GM12878 (cell line): Measurements from ENCODE around the gene MYO18B. TPM values are rescaled to one million over a fixed set of nuclear protein-coding genes. Genes with fewer than 3 reads are reported as not detected.

Experiments
- ATAC-seq: fragments of 200-7000 bp; cut with Tn5 transposase; 3 replicates; pipeline ENCODE4 v1.9.1; 2020; ENCODE audit warnings: mild to moderate bottlenecking, moderate library complexity
- BruUV-seq: library from RNA; stranded (reverse); fragments of 400-500 nt; replicated peaks from 2 replicates; lab custom pipeline; 2021; lab: Mats Ljungman, UMichigan
- CTCF ChIA-PET: fragments of 300-600 bp; sonication (Branson Sonifier 250); formaldehyde crosslinking; extraction: SDS; loops from one replicate; lab custom pipeline; 2021; ENCODE audit warnings: inconsistent platforms; lab: Yijun Ruan, JAX
- POLR2A ChIA-PET: fragments of 350-600 bp; formaldehyde crosslinking; extraction: SDS; loops from one replicate; lab custom pipeline; 2021; ENCODE audit warnings: inconsistent platforms; lab: Charles Lee
- RAD21 ChIA-PET: fragments of 300-600 bp; sonication (Branson Sonifier 250); formaldehyde crosslinking; loops from one replicate; lab custom pipeline; 2023; ENCODE audit warnings: antibody characterized with exemption; ENCODE audit not compliant: unreplicated experiment; lab: Charles Lee
- SMC1A ChIA-PET: fragments of 300-600 bp; sonication (Branson Sonifier 250); formaldehyde crosslinking; loops from one replicate; lab custom pipeline; 2023; ENCODE audit not compliant: unreplicated experiment, uncharacterized antibody; lab: Charles Lee
- DNase-seq: peaks from one replicate; pipeline ENCODE4 v3.0.0-alpha.2; 2011; ENCODE audit warnings: low read depth, low spot score
- FAIRE-seq: peaks from 3 replicates; lab custom pipeline; 2011; peaks lifted over from hg19 to GRCh38; lab: Jason Lieb, UNC
- H2AFZ ChIP-seq: 2 replicates; pipeline ENCODE4 v1.6.0; 2011; ENCODE audit warnings: low read depth, low read length, control low read depth; ENCODE audit not compliant: control insufficient read depth
- H3K27ac ChIP-seq: 2 replicates; pipeline ENCODE4 v1.5.1; 2011; ENCODE audit warnings: control low read depth; ENCODE audit not compliant: control insufficient read depth, insufficient read depth
- H3K27me3 ChIP-seq, 2 experiments: replicated peaks in 1 of 2; 2 replicates each; pipeline versions ENCODE4 v1.6.0 to v1.6.1; 2011; ENCODE audit warnings: low read length in 1 of 2; ENCODE audit not compliant: control insufficient read depth in 2 of 2, insufficient read depth in 2 of 2
- H3K36me3 ChIP-seq, 2 experiments: 2 replicates each; pipeline ENCODE4 v1.5.1; 2011; ENCODE audit warnings: low read length in 1 of 2; ENCODE audit not compliant: control insufficient read depth in 2 of 2, insufficient read depth in 2 of 2
- H3K4me1 ChIP-seq: 2 replicates; pipeline ENCODE4 v1.6.1; 2011; ENCODE audit warnings: mild to moderate bottlenecking, low read length, moderate library complexity, mixed read lengths; ENCODE audit not compliant: control insufficient read depth, insufficient read depth
- H3K4me2 ChIP-seq: 2 replicates; pipeline ENCODE4 v1.6.0; 2011; ENCODE audit warnings: control low read depth; ENCODE audit not compliant: control insufficient read depth, insufficient read depth
- H3K4me3 ChIP-seq: fragments of 200-600 bp; sonication (generic); 2 replicates; pipeline ENCODE4 v1.5.1; 2016
- H3K79me2 ChIP-seq: 2 replicates; pipeline ENCODE4 v1.6.0; 2011; ENCODE audit warnings: low read length; ENCODE audit not compliant: control insufficient read depth, insufficient read depth
- H3K9ac ChIP-seq: 2 replicates; pipeline ENCODE4 v1.8.0; 2011; ENCODE audit warnings: low read length, control low read depth, mixed read lengths; ENCODE audit not compliant: control insufficient read depth, insufficient read depth
- H3K9me3 ChIP-seq: replicated peaks from 3 replicates; pipeline ENCODE4 v1.5.1; 2011; ENCODE audit warnings: mild to moderate bottlenecking, low read length; ENCODE audit not compliant: control insufficient read depth, insufficient read depth
- H4K20me1 ChIP-seq: 2 replicates; pipeline ENCODE4 v1.6.0; 2011; ENCODE audit not compliant: control insufficient read depth, insufficient read depth
- ATF7 ChIP-seq: fragments of 450-650 bp; IDR thresholded peaks from 2 replicates; pipeline ENCODE4 v1.6.1; 2016; ENCODE audit warnings: low read depth, mild to moderate bottlenecking
- CBX5 ChIP-seq: sonication (generic); IDR thresholded peaks from 2 replicates; pipeline ENCODE4 v1.6.1; 2016; ENCODE audit warnings: low read depth, moderate library complexity, mild to moderate bottlenecking, inconsistent platforms
- CHD1 ChIP-seq: IDR thresholded peaks from 2 replicates; pipeline ENCODE4 v1.6.1; 2012; ENCODE audit warnings: low read depth, low read length, improper control_type of control experiment
- CUX1 ChIP-seq: IDR thresholded peaks from 2 replicates; pipeline ENCODE4 v1.6.1; 2012; ENCODE audit warnings: improper control_type of control experiment, low read depth, low read length; ENCODE audit not compliant: insufficient replicate concordance
- EED ChIP-seq: sonication (generic); IDR thresholded peaks from 2 replicates; pipeline ENCODE4 v1.6.1; 2016; ENCODE audit warnings: antibody characterized with exemption, low read depth
- GABPA ChIP-seq: IDR thresholded peaks from 2 replicates; pipeline ENCODE4 v1.6.1; 2014; ENCODE audit warnings: antibody characterized with exemption, low read depth, mild to moderate bottlenecking, inconsistent platforms
- MXI1 ChIP-seq: fragments of 150-350 bp; IDR thresholded peaks from 2 replicates; pipeline ENCODE4 v1.6.1; 2011; ENCODE audit warnings: low read depth, mild to moderate bottlenecking, inconsistent platforms, low read length, improper control_type of control experiment
- NRF1 ChIP-seq: conservative IDR thresholded peaks from 2 replicates; pipeline ENCODE4 v1.6.1; 2011; ENCODE audit warnings: mild to moderate bottlenecking, low read depth, low read length, improper control_type of control experiment
- PAX5 ChIP-seq: IDR thresholded peaks from 2 replicates; pipeline ENCODE4 v1.6.1; 2011; ENCODE audit warnings: low read depth, low read length, borderline replicate concordance
- SPI1 ChIP-seq: IDR thresholded peaks from 2 replicates; pipeline ENCODE4 v1.6.1; 2011; ENCODE audit warnings: low read depth, mild to moderate bottlenecking, low read length, moderate library complexity, borderline replicate concordance; ENCODE audit not compliant: insufficient read depth
- WGBS: methylation state at CpG from one replicate; pipeline ENCODE4 v1.1.6; 2016; ENCODE audit warnings: low lambda C conversion rate; ENCODE audit not compliant: insufficient replicate concordance, insufficient coverage; ENCODE audit errors: missing lambda C conversion rate; 5-methylcytosine and 5-hydroxymethylcytosine counted together
- in situ Hi-C: fragments of 300-500 bp; cut with MboI; formaldehyde crosslinking; loops from 9 replicates; pipeline ENCODE4 v1.14.3; 2018; ENCODE audit warnings: mixed read lengths
- intact Hi-C: fragments of 100-400 bp; cut with micrococcal nuclease; formaldehyde crosslinking; loops from one replicate; pipeline ENCODE4 v1.14.2; 2022; ENCODE audit not compliant: unreplicated experiment
- polyA plus RNA-seq, 11 experiments: library from polyadenylated mRNA; depleted of rRNA in 4 of 11; unstranded in 6 of 11; stranded (reverse) in 5 of 11; fragments of >200 nt; fragmentation: Nextera tagmentation in 4 of 11; fragmentation: Illumina TruSeq in 1 of 11; extraction: Ambion mirVana in 4 of 11; extraction: Trizol in 1 of 11; gene quantifications; 1 replicate in 1 of 11; 2 replicates in 10 of 11; pipeline versions ENCODE4 v1.2.1 to v1.2.3, GENCODE V29; 2011 to 2016; ENCODE audit warnings: inconsistent platforms in 2 of 11, missing spikeins in 2 of 11, low read depth in 1 of 11
- total RNA-seq, 4 experiments: library from RNA; depleted of rRNA in 3 of 4; stranded (reverse); fragments of >200 nt in 3 of 4; fragmentation: Illumina TruSeq in 1 of 4; extraction: Trizol in 1 of 4; gene quantifications; 2 replicates each; pipeline versions ENCODE4 v1.2.1 to v1.2.3, GENCODE V29; 2013 to 2021

MYO18B gene
- total and polyA plus RNA-seq, 10 of the 15 experiments (the other 5 are each of a cell fraction or from before 2014, with no cell fraction given), result 0.05 to 2.1 (median 0.51) TPM; not detected in 1

GRCh38 chr22:25970374-25970911 lies 228.5 kb downstream of the MYO18B start:
- WGBS, result 49% methylated on average over 6 of the region's 6 CpGs
- no peak overlapping the region; the same call in 1 of the 2 replicates for H2AFZ ChIP-seq
- no peaks in the 10 kb centered on the region for H3K79me2 ChIP-seq
- no peak overlapping the region for H3K27ac ChIP-seq
- no peaks in the 10 kb centered on the region for H3K27me3 ChIP-seq
- H3K4me2 ChIP-seq, result no peak overlapping the region
- in situ Hi-C loops (no loop called here), intact Hi-C loops (no loop called here)
- TF ChIP-seq ATF7 (0 out of 2 replicates have a peak, but pooled peaks have one; percentile 10), CHD1 (no peak)
- POLR2A ChIA-PET, result no interaction called here
- RAD21 ChIA-PET, result interaction anchor here (1.2 kb wide), 1 partner anchor 22 kb away, joined by 3 read pairs; no protein-coding TSS in a partner anchor
- H3K9me3 ChIP-seq, result no peaks in the 10 kb centered on the region; the same call in 2 of the 3 replicates
- BruUV-seq, result no TSS peak
- no peaks in the 10 kb centered on the region for H3K36me3 ChIP-seq
- H3K4me3 ChIP-seq, result no peak overlapping the region
- no peaks in the 10 kb centered on the region for H4K20me1 ChIP-seq
- H3K9ac ChIP-seq, result no peak overlapping the region
- no peak for ATAC-seq
- CTCF ChIA-PET, result no interaction called here
- peaks cover 14% of the 10 kb centered on the region for H3K4me1 ChIP-seq
- SMC1A ChIA-PET, result interaction anchor here (0.8 to 1.6 kb wide), 4 partner anchors 9 to 157 kb away, joined by 3 to 5 read pairs (median 4); no protein-coding TSS in a partner anchor
- FAIRE-seq, result no peak
- no peak for DNase-seq

GRCh38 chr22:25970999-25971811 lies 229.2 kb downstream of the MYO18B start:
- H3K79me2 ChIP-seq, result no peaks in the 10 kb centered on the region
- no peak overlapping the region for H3K27ac ChIP-seq
- H3K9ac ChIP-seq, result no peak overlapping the region
- ChIA-PET CTCF (no interaction called here), RAD21 (interaction anchor here (1.2 kb wide), 2 partner anchors 13 to 23 kb away, joined by 3 read pairs; no protein-coding TSS in a partner anchor), SMC1A (interaction anchor here (0.8 to 1.6 kb wide), 5 partner anchors 9 to 156 kb away, joined by 3 to 5 read pairs (median 4); no protein-coding TSS in a partner anchor), POLR2A (no interaction called here)
- no peaks in the 10 kb centered on the region for H3K36me3 ChIP-seq
- in situ Hi-C loops, result no loop called here
- peak overlapping the region; percentile 26; the same call in 1 of the 2 replicates for H3K4me2 ChIP-seq
- H3K4me1 ChIP-seq, result peaks cover 7% of the 10 kb centered on the region
- H3K27me3 ChIP-seq, result no peaks in the 10 kb centered on the region
- H4K20me1 ChIP-seq, result no peaks in the 10 kb centered on the region
- intact Hi-C loops, result no loop called here
- peak; percentile 37 for DNase-seq
- H2AFZ ChIP-seq, result no peak overlapping the region
- BruUV-seq, result no TSS peak
- no peak for FAIRE-seq
- H3K9me3 ChIP-seq, result no peaks in the 10 kb centered on the region; the same call in 2 of the 3 replicates
- peak; percentile 66 for ATAC-seq
- H3K4me3 ChIP-seq, result no peak overlapping the region
- 25% methylated on average over 9 of the region's 9 CpGs for WGBS
- TF ChIP-seq CUX1 (no peak), EED (peak; percentile 47; the same call in 1 of the 2 replicates), PAX5 (peak; percentile 36; the same call in 1 of the 2 replicates), SPI1 (no peak), CBX5 (no peak), MXI1 (no peak), GABPA (no peak), NRF1 (no peak)
